ENCODE data around the gene STOX2.

GRCh38 chr4:183909801-183910200 is 4.7 kb downstream of the STOX2 start:
- TF ChIP-seq ATF2 (IDR thresholded peaks at IDR 0.05; ENCODE audit: low read length) (no peak), KDM1A (IDR thresholded peaks at IDR 0.05; ENCODE audit: borderline replicate concordance, low read length) (no peak), CTCF (IDR thresholded peaks at IDR 0.05; ENCODE audit: control extremely low read depth in 1 of 3, insufficient read depth in 1 of 3, low read depth in 1 of 3, low read length in 3 of 3) (no peak), EP300 (IDR thresholded peaks at IDR 0.05; ENCODE audit: borderline replicate concordance in 1 of 2, low read depth in 2 of 2, low read length in 2 of 2) (no peak), SIN3A (conservative IDR thresholded peaks at IDR 0.05 in 1 of 2, IDR thresholded peaks at IDR 0.05 in 1 of 2; ENCODE audit: low read depth in 1 of 2, low read length in 2 of 2) (no peak), RFX5 (IDR thresholded peaks at IDR 0.05; ENCODE audit: borderline replicate concordance, low read depth, low read length) (no peak)
